ENCODE measurements around the gene CLDN5. TPM values are rescaled to one million over a fixed set of nuclear protein-coding genes. Genes with fewer than 3 reads are reported as not detected.

The CLDN5 gene
- total RNA-seq, 1 donor from 2014 or later, result 0.69 TPM

- Histone ChIP-seq H3K4me3 (peak overlapping the region; percentile 77), H3F3A (ENCODE audit: low read depth) (no peaks in the 10 kb centered on the region), H3K36me3 (no peaks in the 10 kb centered on the region), H3K27ac (no peak overlapping the region), H4K20me1 (ENCODE audit: low read depth) (peaks cover 33% of the 10 kb centered on the region), H3K27me3 (no peaks in the 10 kb centered on the region), H3K9ac (peak overlapping the region; percentile 82), H3K4me2 (peak overlapping the region; percentile 91), H3K4me1 (peaks cover 17% of the 10 kb centered on the region), H3K9me3 (ENCODE audit: low read depth) (no peaks in the 10 kb centered on the region), H2AFZ (replicated peaks) (peak overlapping the region; percentile 82), H3K79me2 (ENCODE audit: low read depth) (peaks cover 55% of the 10 kb centered on the region)
- H3K36me3 Mint-ChIP-seq, result peaks cover 8% of the 10 kb centered on the region
- DNase-seq (ENCODE audit: low spot score), result no peak
- peak overlapping the region; percentile 99 for H3K4me3 Mint-ChIP-seq
- H3K9me3 Mint-ChIP-seq, result no peaks in the 10 kb centered on the region
- peaks cover 4% of the 10 kb centered on the region for H3K27me3 Mint-ChIP-seq (ENCODE audit: insufficient read depth, low read depth)
- no peak overlapping the region for H3K27ac Mint-ChIP-seq
- H3K4me1 Mint-ChIP-seq, result peaks cover 25% of the 10 kb centered on the region
- no peak for TF ChIP-seq EZH2 (IDR thresholded peaks at IDR 0.05)
These were observed 44.0 kb downstream of the CLDN5 start for GRCh38 chr22:19480173-19480568.

- TF ChIP-seq CTCF (IDR thresholded peaks at IDR 0.05) (no peak), EZH2 (IDR thresholded peaks at IDR 0.05) (no peak), EZH2phosphoT487 (IDR thresholded peaks at IDR 0.05) (no peak)
- peak within 1 kb of the TSS; percentile 91 for H3K4me2 ChIP-seq
- H3F3A ChIP-seq (ENCODE audit: low read depth), result no peaks in the 10 kb centered on the region
- Mint-ChIP-seq H3K36me3 (peaks cover 8% of the 10 kb centered on the region), H3K27me3 (ENCODE audit: insufficient read depth, low read depth) (peaks cover 4% of the 10 kb centered on the region), H3K4me1 (peaks cover 25% of the 10 kb centered on the region), H3K4me3 (peak within 1 kb of the TSS; percentile 99), H3K27ac (peak within 1 kb of the TSS; percentile 100), H3K9me3 (no peaks in the 10 kb centered on the region)
- peaks cover 57% of the 10 kb centered on the region for H3K79me2 ChIP-seq (ENCODE audit: low read depth)
- H3K27me3 ChIP-seq, result no peaks in the 10 kb centered on the region
- DNase-seq (ENCODE audit: low spot score), result peak; percentile 98
- H3K9me3 ChIP-seq (ENCODE audit: low read depth), result no peaks in the 10 kb centered on the region
- H2AFZ ChIP-seq (replicated peaks), result peak within 1 kb of the TSS; percentile 100
- peak within 1 kb of the TSS; percentile 77 for H3K4me3 ChIP-seq
- peak within 1 kb of the TSS; percentile 98 for H3K27ac ChIP-seq
- no peaks in the 10 kb centered on the region for H3K36me3 ChIP-seq
- H3K9ac ChIP-seq, result peak within 1 kb of the TSS; percentile 94
- peaks cover 17% of the 10 kb centered on the region for H3K4me1 ChIP-seq
- peaks cover 36% of the 10 kb centered on the region for H4K20me1 ChIP-seq (ENCODE audit: low read depth)
These were observed 44.6 kb downstream of the CLDN5 start, which contains the start of gene CDC45 for GRCh38 chr22:19479355-19480172. CDC45 (plus strand) TSS chr22:19479920; CDS start chr22:19479969, 49 bp downstream.

DNA sequence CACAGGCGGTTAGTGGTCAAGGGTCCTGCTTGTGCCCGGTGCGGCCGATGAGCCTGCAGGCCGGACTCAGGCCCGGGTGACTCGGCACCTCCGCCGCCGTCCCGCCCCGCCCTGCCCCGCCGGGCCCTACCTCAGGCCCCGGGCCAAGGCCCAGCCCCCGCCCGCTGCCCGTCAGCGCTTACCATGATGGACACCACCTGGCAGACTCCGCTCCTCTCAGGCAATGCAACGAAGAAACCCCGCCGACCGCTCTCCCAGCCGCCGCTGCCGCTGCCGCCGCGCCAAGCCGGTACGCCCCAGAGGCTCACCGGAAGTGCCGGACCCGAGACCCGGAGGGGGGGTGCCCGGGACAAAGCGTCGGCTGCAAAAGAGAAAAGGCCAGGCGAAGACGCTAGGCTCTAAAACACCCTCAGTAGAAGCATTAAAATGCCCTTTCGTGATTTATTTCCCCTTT is 45.3 kb downstream of the CLDN5 start, which contains the start of gene UFD1:
Gene UFD1, minus strand, starts transcription at position 293 of the 454 bp plus-strand sequence. Its CDS starts 108 bp downstream, at position 185.
- Mint-ChIP-seq H3K27ac (peak within 1 kb of the TSS; percentile 100), H3K27me3 (ENCODE audit: insufficient read depth, low read depth) (peaks cover 4% of the 10 kb centered on the region), H3K4me3 (peak within 1 kb of the TSS; percentile 99), H3K9me3 (no peaks in the 10 kb centered on the region), H3K36me3 (peaks cover 9% of the 10 kb centered on the region), H3K4me1 (peaks cover 25% of the 10 kb centered on the region)
- Histone ChIP-seq H3K27me3 (no peaks in the 10 kb centered on the region), H3F3A (ENCODE audit: low read depth) (no peaks in the 10 kb centered on the region), H3K4me2 (peak within 1 kb of the TSS; percentile 91), H3K9ac (peak within 1 kb of the TSS; percentile 94), H3K4me3 (peak within 1 kb of the TSS; percentile 77), H4K20me1 (ENCODE audit: low read depth) (peaks cover 39% of the 10 kb centered on the region), H3K27ac (peak within 1 kb of the TSS; percentile 98), H3K36me3 (no peaks in the 10 kb centered on the region), H3K4me1 (peaks cover 17% of the 10 kb centered on the region), H3K9me3 (ENCODE audit: low read depth) (no peaks in the 10 kb centered on the region), H3K79me2 (ENCODE audit: low read depth) (peaks cover 58% of the 10 kb centered on the region), H2AFZ (replicated peaks) (peak within 1 kb of the TSS; percentile 100)
- TF ChIP-seq EZH2phosphoT487 (IDR thresholded peaks at IDR 0.05), result no peak
- no peak for TF ChIP-seq EZH2 (IDR thresholded peaks at IDR 0.05)
- no peak for TF ChIP-seq CTCF (IDR thresholded peaks at IDR 0.05)
- peak; percentile 95 for DNase-seq (ENCODE audit: low spot score)

Measured in neural progenitor cell (in vitro differentiated cells).